NCI-H1436 treated with DMSO at 0.1 percent for 48 hours (cell line): ENCODE data around the gene EDARADD.

Source experiments
- DNase-seq: peaks from one replicate; lab custom pipeline; 2025; lab: John Stamatoyannopoulos, UW

Gene EDARADD

GRCh38 chr1:236394879-236395229 lies 768 bp downstream of the EDARADD start:
- no peak for DNase-seq

GRCh38 chr1:236395230-236395946 lies 1.3 kb downstream of the EDARADD start:
- DNase-seq: no peak

- no peak for DNase-seq
Observed at GRCh38 chr1:236395947-236396664, 2.0 kb downstream of the EDARADD start.

GRCh38 chr1:236396665-236397043 lies 2.6 kb downstream of the EDARADD start:
- DNase-seq: no peak

GRCh38 chr1:236397173-236397759 lies 3.2 kb downstream of the EDARADD start:
- no peak for DNase-seq

- DNase-seq: no peak
Observed at GRCh38 chr1:236398538-236398937, 4.5 kb downstream of the EDARADD start.

- DNase-seq: no peak
Observed at GRCh38 chr1:236400061-236400603, 6.0 kb downstream of the EDARADD start.

- DNase-seq: no peak
Observed at GRCh38 chr1:236401698-236402097, 7.6 kb downstream of the EDARADD start.

- no peak for DNase-seq
Observed at GRCh38 chr1:236403905-236404696, 10.0 kb downstream of the EDARADD start.

GRCh38 chr1:236407059-236407458 lies 13.0 kb downstream of the EDARADD start:
- no peak for DNase-seq

- DNase-seq: no peak
Observed at GRCh38 chr1:236413688-236414087, 19.6 kb downstream of the EDARADD start.

GRCh38 chr1:236416165-236416564 lies 22.1 kb downstream of the EDARADD start:
- DNase-seq: no peak

GRCh38 chr1:236417336-236417735 lies 23.2 kb downstream of the EDARADD start:
- DNase-seq: no peak

- DNase-seq: no peak
Observed at GRCh38 chr1:236419502-236419901, 25.4 kb downstream of the EDARADD start.

- DNase-seq: no peak
Observed at GRCh38 chr1:236421022-236421421, 26.9 kb downstream of the EDARADD start.

GRCh38 chr1:236421850-236422516 lies 27.9 kb downstream of the EDARADD start:
- DNase-seq: no peak

- no peak for DNase-seq
Observed at GRCh38 chr1:236422517-236422876, 28.4 kb downstream of the EDARADD start.

- no peak for DNase-seq
Observed at GRCh38 chr1:236425031-236425663, 31.1 kb downstream of the EDARADD start.

GRCh38 chr1:236426215-236426614 lies 32.1 kb downstream of the EDARADD start:
- no peak for DNase-seq

- DNase-seq: no peak
Observed at GRCh38 chr1:236429715-236430274, 35.7 kb downstream of the EDARADD start.

- no peak for DNase-seq
Observed at GRCh38 chr1:236433819-236434315, 39.8 kb downstream of the EDARADD start.
